Mammary microvascular endothelial cell (primary cell): ENCODE results near the gene ADO. TPM values are rescaled to one million over a fixed set of nuclear protein-coding genes. Genes with fewer than 3 reads are reported as not detected.

Experiments
- total RNA-seq: library from RNA; depleted of rRNA; stranded (reverse); fragments of >200 nt; gene quantifications from 2 replicates; pipeline ENCODE4 v1.2.3, GENCODE V29; 2015

The ADO gene
- 16.7 and 17.0 TPM in 2 replicates for total RNA-seq

DNA sequence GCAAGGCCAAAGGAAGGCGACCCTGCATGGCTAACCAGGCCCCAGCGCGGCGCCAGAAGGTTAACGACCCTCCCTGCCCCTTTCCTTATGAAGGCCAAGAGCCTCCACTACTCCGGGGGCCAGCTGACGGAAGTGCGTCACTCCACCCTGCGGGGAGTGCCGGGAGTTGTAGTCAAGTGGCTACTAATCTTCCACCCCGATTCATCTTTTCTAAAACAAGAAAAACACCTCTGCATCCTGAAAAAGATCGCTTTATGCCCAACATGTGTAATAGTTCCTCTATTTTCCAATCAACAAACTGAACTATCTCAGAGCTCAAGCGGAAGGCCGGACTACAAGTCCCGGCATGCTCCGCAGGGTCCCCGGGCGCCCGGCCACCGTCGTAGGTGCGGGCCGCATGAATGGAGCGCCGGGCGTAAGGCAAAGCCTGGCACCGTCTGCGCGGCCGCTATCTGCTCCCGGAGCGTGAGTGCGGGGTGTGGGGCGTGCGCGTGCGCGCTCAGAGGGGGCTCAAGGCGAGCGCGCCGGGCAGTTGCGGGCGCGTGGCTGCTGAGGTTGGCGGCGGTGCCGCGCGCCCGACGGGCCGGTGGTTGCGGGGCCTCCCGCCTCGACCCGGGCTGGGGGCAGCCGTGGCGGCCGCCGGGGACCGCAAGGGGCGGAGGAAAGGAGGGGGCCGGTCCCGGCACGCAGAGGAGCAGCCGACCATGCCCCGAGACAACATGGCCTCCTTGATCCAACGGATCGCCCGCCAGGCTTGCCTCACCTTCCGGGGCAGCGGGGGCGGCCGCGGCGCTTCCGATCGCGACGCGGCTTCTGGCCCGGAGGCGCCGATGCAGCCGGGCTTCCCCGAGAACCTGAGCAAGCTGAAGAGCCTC, at the start of gene ADO:
Gene ADO (plus strand): TSS at position 365 of the 875 bp plus-strand sequence. CDS start 340 bp downstream, at position 705.

GRCh38 chr10:62816331-62817120, 12.0 kb downstream of the ADO start, which contains the start of gene EGR2:
TSS of gene EGR2 (minus strand) at chr10:62816366. CDS start at chr10:62816029, 337 bp downstream.

Other genes starting within 250 kb of the ADO start
- gene EGR2, start 11.6 kb downstream of the ADO start, total RNA-seq, result not detected in 2 replicates